Astrocyte (in vitro differentiated cells and primary cell): ENCODE results near the gene ATRAID. TPM values are rescaled to one million over a fixed set of nuclear protein-coding genes. Genes with fewer than 3 reads are reported as not detected.

Source experiments
- DNase-seq: peaks from one replicate; pipeline ENCODE4 v3.0.0-alpha.2; 2010; ENCODE audit warnings: low read depth
- FAIRE-seq: peaks from 2 replicates; lab custom pipeline; 2011; peaks lifted over from hg19 to GRCh38; lab: Jason Lieb, UNC
- H2AFZ ChIP-seq: 2 replicates; pipeline ENCODE4 v1.6.0; 2012; ENCODE audit warnings: low read depth, low read length, inconsistent platforms
- H3K27ac ChIP-seq: 2 replicates; pipeline ENCODE4 v1.5.1; 2011; ENCODE audit warnings: low read depth, low read length, inconsistent platforms
- H3K27me3 ChIP-seq: 2 replicates; pipeline ENCODE4 v1.6.0; 2011; ENCODE audit warnings: low read length, inconsistent platforms; ENCODE audit not compliant: insufficient read depth
- H3K36me3 ChIP-seq: 2 replicates; pipeline ENCODE4 v1.5.1; 2011; ENCODE audit warnings: low read length, inconsistent platforms; ENCODE audit not compliant: insufficient read depth
- H3K4me1 ChIP-seq: 2 replicates; pipeline ENCODE4 v1.5.1; 2011; ENCODE audit warnings: low read length, inconsistent platforms; ENCODE audit not compliant: insufficient read depth
- H3K4me2 ChIP-seq: 2 replicates; pipeline ENCODE4 v1.6.0; 2012; ENCODE audit warnings: low read length, inconsistent platforms
- H3K4me3 ChIP-seq: 2 replicates; pipeline ENCODE4 v1.5.1; 2011; ENCODE audit warnings: low read depth, mild to moderate bottlenecking, low read length, inconsistent platforms; ENCODE audit not compliant: insufficient read depth
- H3K79me2 ChIP-seq: 2 replicates; pipeline ENCODE4 v1.6.0; 2012; ENCODE audit warnings: mild to moderate bottlenecking, low read length, inconsistent platforms; ENCODE audit not compliant: insufficient read depth
- H3K9ac ChIP-seq: 2 replicates; pipeline ENCODE4 v1.6.0; 2012; ENCODE audit warnings: mild to moderate bottlenecking, low read length, inconsistent platforms
- H3K9me3 ChIP-seq: 2 replicates; pipeline ENCODE4 v1.5.1; 2012; ENCODE audit warnings: low read depth, mild to moderate bottlenecking, low read length, inconsistent platforms; ENCODE audit not compliant: insufficient read depth
- H4K20me1 ChIP-seq: 2 replicates; pipeline ENCODE4 v1.6.0; 2012; ENCODE audit warnings: low read length, inconsistent platforms; ENCODE audit not compliant: insufficient read depth
- H3K27ac Mint-ChIP-seq: one replicate; pipeline ENCODE4 v1.8.0; 2021; ENCODE audit warnings: mild to moderate bottlenecking, mixed read lengths; ENCODE audit not compliant: unreplicated experiment
- H3K27me3 Mint-ChIP-seq: one replicate; pipeline ENCODE4 v1.8.0; 2021; ENCODE audit warnings: low read depth, mixed read lengths; ENCODE audit not compliant: unreplicated experiment
- H3K36me3 Mint-ChIP-seq: one replicate; pipeline ENCODE4 v1.8.0; 2021; ENCODE audit warnings: low read depth, mixed read lengths; ENCODE audit not compliant: unreplicated experiment
- H3K4me1 Mint-ChIP-seq: one replicate; pipeline ENCODE4 v1.8.0; 2021; ENCODE audit warnings: low read depth, mixed read lengths; ENCODE audit not compliant: unreplicated experiment
- H3K4me3 Mint-ChIP-seq: one replicate; pipeline ENCODE4 v1.8.0; 2021; ENCODE audit warnings: mild to moderate bottlenecking, moderate library complexity, mixed read lengths; ENCODE audit not compliant: unreplicated experiment
- H3K9me3 Mint-ChIP-seq: one replicate; pipeline ENCODE4 v1.8.0; 2021; ENCODE audit warnings: mild to moderate bottlenecking, mixed read lengths; ENCODE audit not compliant: unreplicated experiment
- CTCF ChIP-seq: IDR thresholded peaks from 2 replicates; pipeline ENCODE4 v1.5.1; 2011; ENCODE audit warnings: low read depth, mild to moderate bottlenecking, inconsistent platforms, low read length, moderate library complexity; ENCODE audit not compliant: insufficient read depth
- EZH2 ChIP-seq: IDR thresholded peaks from 2 replicates; pipeline ENCODE4 v1.6.1; 2012; ENCODE audit warnings: mild to moderate bottlenecking, low read length, inconsistent platforms; ENCODE audit not compliant: insufficient read depth
- total RNA-seq: library from RNA; stranded (reverse); gene quantifications from 2 replicates; pipeline ENCODE4 v1.2.1, GENCODE V29; 2021

The ATRAID gene
- total RNA-seq, 1 donor from 2014 or later, result 62.9 TPM

GRCh38 chr2:27182346-27182745 is 29.5 kb upstream of the ATRAID start:
- peak overlapping the region; percentile 5 for H3K4me2 ChIP-seq
- Mint-ChIP-seq H3K4me1 (peaks cover 11% of the 10 kb centered on the region), H3K9me3 (peaks cover 4% of the 10 kb centered on the region), H3K27ac (no peak overlapping the region), H3K4me3 (no peak overlapping the region), H3K36me3 (no peaks in the 10 kb centered on the region), H3K27me3 (peaks cover 6% of the 10 kb centered on the region)
- TF ChIP-seq EZH2 (no peak), CTCF (no peak)
- no peaks in the 10 kb centered on the region for H3K36me3 ChIP-seq
- H3K27me3 ChIP-seq, result peaks cover 24% of the 10 kb centered on the region
- H3K4me1 ChIP-seq, result no peaks in the 10 kb centered on the region
- H2AFZ ChIP-seq, result no peak overlapping the region
- H3K9me3 ChIP-seq, result no peaks in the 10 kb centered on the region
- no peak overlapping the region for H3K4me3 ChIP-seq
- no peak overlapping the region for H3K27ac ChIP-seq
- H4K20me1 ChIP-seq, result no peaks in the 10 kb centered on the region
- no peaks in the 10 kb centered on the region for H3K79me2 ChIP-seq
- DNase-seq (peak; percentile 33), FAIRE-seq (no peak)
- no peak overlapping the region for H3K9ac ChIP-seq

- no peak for FAIRE-seq
- Mint-ChIP-seq H3K27ac (no peak overlapping the region), H3K36me3 (no peaks in the 10 kb centered on the region)
These were observed 27.7 kb upstream of the ATRAID start for GRCh38 chr2:27184115-27184514.

More at GRCh38 chr2:27184115-27184514, 27.7 kb upstream of the ATRAID start:
- Mint-ChIP-seq H3K4me1 (peaks cover 11% of the 10 kb centered on the region), H3K4me3 (no peak overlapping the region), H3K9me3 (peaks cover 4% of the 10 kb centered on the region), H3K27me3 (peaks cover 6% of the 10 kb centered on the region)
- H3K4me2 ChIP-seq, result no peak overlapping the region
- H4K20me1 ChIP-seq, result no peaks in the 10 kb centered on the region
- H3K9me3 ChIP-seq, result no peaks in the 10 kb centered on the region
- no peak for TF ChIP-seq EZH2
- no peak for TF ChIP-seq CTCF
- H3K27ac ChIP-seq, result no peak overlapping the region
- no peak for DNase-seq
- no peaks in the 10 kb centered on the region for H3K4me1 ChIP-seq
- peaks cover 12% of the 10 kb centered on the region for H3K27me3 ChIP-seq
- H3K4me3 ChIP-seq, result no peak overlapping the region
- no peaks in the 10 kb centered on the region for H3K79me2 ChIP-seq
- no peak overlapping the region for H3K9ac ChIP-seq
- no peaks in the 10 kb centered on the region for H3K36me3 ChIP-seq
- H2AFZ ChIP-seq, result no peak overlapping the region
